MM.1S (cell line): ENCODE measurements around the gene NLRP8.
"Not testable (repeated sequence)": the region's sequence is repeated elsewhere in the genome, so short reads cannot be mapped to it uniquely, and the experiment has no call there.

ENCODE experiments used
- DNase-seq: peaks from one replicate; pipeline ENCODE4 v3.0.0-alpha.2; 2015
- H2AFZ ChIP-seq: fragments of 300-600 bp; sonication (generic); 2 replicates; pipeline ENCODE4 v1.6.0; 2016; ENCODE audit warnings: antibody characterized with exemption, low read length
- H3F3A ChIP-seq: fragments of 300-600 bp; sonication (generic); 2 replicates; pipeline ENCODE4 v1.6.1; 2016; ENCODE audit warnings: mild to moderate bottlenecking, antibody characterized with exemption, low read length, moderate library complexity, mixed read lengths; ENCODE audit not compliant: insufficient read depth
- H3K27ac ChIP-seq: fragments of 300-600 bp; sonication (generic); 2 replicates; pipeline ENCODE4 v1.5.1; 2016; ENCODE audit warnings: mild to moderate bottlenecking, low read length
- H3K27me3 ChIP-seq: fragments of 300-600 bp; sonication (generic); replicated peaks from 2 replicates; pipeline ENCODE4 v1.6.0; 2016; ENCODE audit warnings: low read length; ENCODE audit not compliant: insufficient read depth
- H3K36me3 ChIP-seq: fragments of 300-600 bp; sonication (generic); replicated peaks from 2 replicates; pipeline ENCODE4 v1.6.1; 2016; ENCODE audit warnings: mild to moderate bottlenecking, low read length, mixed read lengths; ENCODE audit not compliant: insufficient read depth
- H3K4me1 ChIP-seq: fragments of 300-600 bp; sonication (generic); 2 replicates; pipeline ENCODE4 v1.6.1; 2016; ENCODE audit warnings: low read length, mixed read lengths
- H3K4me2 ChIP-seq: fragments of 300-600 bp; sonication (generic); 2 replicates; pipeline ENCODE4 v1.6.0; 2016; ENCODE audit warnings: low read depth, low read length
- H3K4me3 ChIP-seq: fragments of 300-600 bp; sonication (generic); 2 replicates; pipeline ENCODE4 v1.5.1; 2016; ENCODE audit warnings: low read length, mixed read lengths
- H3K79me2 ChIP-seq: fragments of 300-600 bp; sonication (generic); 2 replicates; pipeline ENCODE4 v1.6.1; 2016; ENCODE audit warnings: mixed run types, low read length, mixed read lengths
- H3K9ac ChIP-seq: fragments of 300-600 bp; sonication (generic); 2 replicates; pipeline ENCODE4 v1.6.1; 2016; ENCODE audit warnings: low read length, mixed read lengths
- H3K9me2 ChIP-seq: fragments of 300-600 bp; sonication (generic); replicated peaks from 2 replicates; pipeline ENCODE4 v1.6.1; 2016; ENCODE audit warnings: mild to moderate bottlenecking, low read length, mixed read lengths; ENCODE audit not compliant: insufficient read depth
- H3K9me3 ChIP-seq: fragments of 300-600 bp; sonication (generic); replicated peaks from 2 replicates; pipeline ENCODE4 v1.6.1; 2016; ENCODE audit warnings: mild to moderate bottlenecking, low read length, mixed read lengths; ENCODE audit not compliant: insufficient read depth
- H4K20me1 ChIP-seq: fragments of 300-600 bp; sonication (generic); 2 replicates; pipeline ENCODE4 v1.6.1; 2016; ENCODE audit warnings: mild to moderate bottlenecking, low read length, moderate library complexity, mixed read lengths; ENCODE audit not compliant: insufficient read depth
- EZH2 ChIP-seq: fragments of 300-600 bp; sonication (generic); optimal IDR thresholded peaks from 2 replicates; pipeline ENCODE3; 2017; ENCODE audit warnings: low read depth, mild to moderate bottlenecking, antibody characterized with exemption, low read length, mixed read lengths
- EZH2phosphoT487 ChIP-seq: fragments of 300-600 bp; sonication (generic); IDR thresholded peaks from 2 replicates; pipeline ENCODE4 v1.6.1; 2018; ENCODE audit warnings: antibody characterized with exemption, low read length
- TF ChIP-seq, protein P1 (sequence below): fragments of 300-600 bp; sonication (generic); IDR thresholded peaks from 2 replicates; pipeline ENCODE4 v1.5.1; 2016; ENCODE audit warnings: antibody characterized with exemption, low read length, mixed read lengths

NLRP8 gene

DNA sequence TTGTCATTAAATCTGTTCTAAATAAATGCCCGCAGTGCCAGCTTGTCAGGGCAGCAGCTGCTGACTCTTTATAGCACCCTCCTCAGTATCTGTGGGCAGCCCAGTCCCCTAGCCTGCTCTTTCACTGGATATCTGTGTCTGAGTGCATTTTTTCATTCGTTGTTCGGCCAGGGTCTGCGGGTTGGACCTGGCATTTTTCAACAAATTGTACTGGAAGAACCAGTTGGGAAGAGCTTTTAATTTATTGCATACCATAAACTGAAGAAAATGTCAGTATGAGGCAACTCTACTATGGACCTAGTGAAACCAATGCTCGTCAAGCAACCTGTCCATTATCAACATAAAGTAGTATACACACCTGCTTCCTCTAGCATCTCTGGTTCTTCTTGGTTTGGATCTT is 24.1 kb upstream of the NLRP8 start:
- Histone ChIP-seq H3K27me3 (no peaks in the 10 kb centered on the region), H3K9me3 (no peaks in the 10 kb centered on the region), H3K36me3 (no peaks in the 10 kb centered on the region), H3K9ac (no peak overlapping the region), H2AFZ (no peak overlapping the region), H3F3A (no peaks in the 10 kb centered on the region), H3K79me2 (no peaks in the 10 kb centered on the region), H3K4me3 (no peak overlapping the region), H3K9me2 (no peaks in the 10 kb centered on the region), H3K27ac (no peak overlapping the region), H4K20me1 (no peaks in the 10 kb centered on the region), H3K4me1 (no peaks in the 10 kb centered on the region), H3K4me2 (no peak overlapping the region)
- TF ChIP-seq EZH2phosphoT487 (no peak), EZH2 (no peak)
- TF ChIP-seq, protein P1, sequence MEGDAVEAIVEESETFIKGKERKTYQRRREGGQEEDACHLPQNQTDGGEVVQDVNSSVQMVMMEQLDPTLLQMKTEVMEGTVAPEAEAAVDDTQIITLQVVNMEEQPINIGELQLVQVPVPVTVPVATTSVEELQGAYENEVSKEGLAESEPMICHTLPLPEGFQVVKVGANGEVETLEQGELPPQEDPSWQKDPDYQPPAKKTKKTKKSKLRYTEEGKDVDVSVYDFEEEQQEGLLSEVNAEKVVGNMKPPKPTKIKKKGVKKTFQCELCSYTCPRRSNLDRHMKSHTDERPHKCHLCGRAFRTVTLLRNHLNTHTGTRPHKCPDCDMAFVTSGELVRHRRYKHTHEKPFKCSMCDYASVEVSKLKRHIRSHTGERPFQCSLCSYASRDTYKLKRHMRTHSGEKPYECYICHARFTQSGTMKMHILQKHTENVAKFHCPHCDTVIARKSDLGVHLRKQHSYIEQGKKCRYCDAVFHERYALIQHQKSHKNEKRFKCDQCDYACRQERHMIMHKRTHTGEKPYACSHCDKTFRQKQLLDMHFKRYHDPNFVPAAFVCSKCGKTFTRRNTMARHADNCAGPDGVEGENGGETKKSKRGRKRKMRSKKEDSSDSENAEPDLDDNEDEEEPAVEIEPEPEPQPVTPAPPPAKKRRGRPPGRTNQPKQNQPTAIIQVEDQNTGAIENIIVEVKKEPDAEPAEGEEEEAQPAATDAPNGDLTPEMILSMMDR: no peak
- no peak for DNase-seq

DNA sequence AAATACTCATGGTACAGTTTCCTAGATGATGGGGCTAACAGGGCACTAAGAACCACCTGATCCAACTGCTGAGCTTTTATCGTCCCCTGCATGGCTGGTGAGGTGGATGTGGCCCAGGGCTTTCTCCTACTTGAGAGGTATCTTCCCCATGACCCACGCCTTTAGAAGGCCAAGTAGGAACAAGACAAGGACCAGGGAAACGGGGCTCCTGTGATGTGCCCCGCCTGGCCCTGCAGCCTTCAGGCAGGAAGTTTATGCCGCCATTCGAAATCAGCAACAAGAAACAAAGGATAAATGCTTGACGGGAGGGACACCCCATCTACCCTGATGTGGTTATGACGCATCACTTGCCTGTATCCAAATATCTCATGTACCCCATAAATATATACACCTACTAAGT is 19.6 kb upstream of the NLRP8 start:
- Histone ChIP-seq H3K79me2 (no peaks in the 10 kb centered on the region), H2AFZ (no peak overlapping the region), H4K20me1 (no peaks in the 10 kb centered on the region), H3K27ac (no peak overlapping the region), H3F3A (no peaks in the 10 kb centered on the region), H3K9me3 (no peaks in the 10 kb centered on the region), H3K4me3 (no peak overlapping the region), H3K9ac (no peak overlapping the region), H3K27me3 (no peaks in the 10 kb centered on the region), H3K36me3 (no peaks in the 10 kb centered on the region), H3K4me1 (no peaks in the 10 kb centered on the region), H3K9me2 (no peaks in the 10 kb centered on the region), H3K4me2 (no peak overlapping the region)
- no peak for DNase-seq
- no peak for TF ChIP-seq EZH2
- no peak for TF ChIP-seq EZH2phosphoT487
- TF ChIP-seq, protein P1: no peak

DNA sequence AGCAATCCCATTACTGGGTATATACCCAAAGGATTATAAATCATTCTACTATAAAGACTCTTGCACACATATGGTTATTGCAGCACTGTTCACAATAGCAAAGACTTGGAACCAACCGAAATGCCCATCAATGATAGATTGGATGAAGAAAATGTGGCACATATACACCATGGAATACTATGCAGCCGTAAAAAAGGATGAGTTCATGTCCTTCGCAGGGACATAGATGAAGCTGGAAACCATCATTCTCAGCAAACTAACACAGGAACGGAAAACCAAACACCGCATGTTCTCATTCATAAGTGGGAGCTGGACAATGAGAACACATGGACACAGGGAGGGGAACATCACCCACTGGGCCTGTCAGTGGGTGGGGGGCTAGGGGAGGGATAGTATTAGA is 18.4 kb upstream of the NLRP8 start:
- H3K36me3 ChIP-seq, H3F3A ChIP-seq, H3K4me3 ChIP-seq, DNase-seq, H3K4me1 ChIP-seq, H2AFZ ChIP-seq, H3K27me3 ChIP-seq, H3K9me2 ChIP-seq, H3K79me2 ChIP-seq, H3K9me3 ChIP-seq, H3K4me2 ChIP-seq, H3K27ac ChIP-seq, H3K9ac ChIP-seq, H4K20me1 ChIP-seq: not testable (repeated sequence)

DNA sequence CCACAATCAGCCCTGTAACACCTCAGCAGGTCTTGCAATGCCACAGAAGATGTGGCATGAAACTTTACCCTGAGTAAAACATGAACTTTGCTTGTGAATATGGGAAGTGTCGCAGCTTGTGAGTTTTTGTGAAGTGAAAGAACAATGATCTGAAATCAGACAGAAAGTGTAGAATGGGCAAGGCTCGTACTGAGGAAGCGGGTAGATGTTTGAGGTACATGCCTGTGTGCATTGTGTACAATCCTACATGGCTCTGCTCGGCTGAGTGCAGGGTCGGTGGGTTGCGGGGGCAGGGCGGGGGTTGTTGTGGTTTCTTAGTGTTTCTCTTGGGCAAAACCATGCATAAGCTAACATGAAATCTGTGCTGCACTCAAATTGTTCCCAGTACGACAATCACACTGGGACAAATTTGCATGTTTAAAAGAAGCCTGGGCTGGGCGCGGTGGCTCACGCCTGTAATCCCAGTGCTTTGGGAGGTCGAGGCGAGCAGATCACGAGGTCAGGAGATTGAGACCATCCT is 16.6 kb upstream of the NLRP8 start:
- TF ChIP-seq, protein P1: no peak
- no peak for TF ChIP-seq EZH2phosphoT487
- no peak for TF ChIP-seq EZH2
- H4K20me1 ChIP-seq: no peaks in the 10 kb centered on the region
- H3K4me3 ChIP-seq: no peak overlapping the region
- no peak overlapping the region for H2AFZ ChIP-seq
- H3K4me1 ChIP-seq: no peaks in the 10 kb centered on the region
- no peaks in the 10 kb centered on the region for H3K9me3 ChIP-seq
- no peak overlapping the region for H3K4me2 ChIP-seq
- DNase-seq: no peak
- H3K36me3 ChIP-seq: no peaks in the 10 kb centered on the region
- no peaks in the 10 kb centered on the region for H3K9me2 ChIP-seq
- no peak overlapping the region for H3K27ac ChIP-seq
- no peaks in the 10 kb centered on the region for H3F3A ChIP-seq
- no peak overlapping the region for H3K9ac ChIP-seq
- no peaks in the 10 kb centered on the region for H3K79me2 ChIP-seq
- H3K27me3 ChIP-seq: no peaks in the 10 kb centered on the region
